HEK293 (cell line): ENCODE measurements around the gene ABRACL.
"Not testable (repeated sequence)": the region's sequence is repeated elsewhere in the genome, so short reads cannot be mapped to it uniquely, and the experiment has no call there.

Experiments
- CTCF ChIA-PET: fragments of 350-600 bp; formaldehyde crosslinking; extraction: SDS; loops from one replicate; lab custom pipeline; 2021; ENCODE audit warnings: antibody characterized with exemption; lab: Yijun Ruan, JAX
- POLR2A ChIA-PET: fragments of 300-600 bp; formaldehyde crosslinking; extraction: SDS; loops from one replicate; lab custom pipeline; 2020; ENCODE audit warnings: antibody characterized with exemption, inconsistent platforms; lab: Yijun Ruan, JAX
- H3K27ac ChIP-seq: fragments of 200-500 bp; sonication (Bioruptor generic); 2 replicates; pipeline ENCODE4 v1.5.1; 2014; ENCODE audit warnings: low read depth, low read length, control low read depth, inconsistent platforms; ENCODE audit errors: extremely low read depth
- H3K36me3 ChIP-seq, 2 experiments: fragments of 200-500 bp in 1 of 2; sonication (Bioruptor generic) in 1 of 2; 1 replicate in 1 of 2; 2 replicates in 1 of 2; pipeline ENCODE4 v1.5.1; 2014 to 2017; ENCODE audit warnings: inconsistent platforms in 2 of 2, low read length in 2 of 2; ENCODE audit not compliant: control insufficient read depth in 2 of 2, insufficient read depth in 1 of 2
- H3K4me1 ChIP-seq: fragments of 200-500 bp; sonication (Bioruptor generic); 2 replicates; pipeline ENCODE4 v1.5.1; 2014; ENCODE audit warnings: mild to moderate bottlenecking, low read length, inconsistent platforms; ENCODE audit not compliant: control insufficient read depth, insufficient read depth
- H3K4me3 ChIP-seq: 2 replicates; pipeline ENCODE4 v1.5.1; 2011; ENCODE audit warnings: low read depth, mild to moderate bottlenecking, control low read depth, low read length, moderate library complexity
- H3K9me3 ChIP-seq: fragments of 200-500 bp; sonication (Bioruptor generic); 2 replicates; pipeline ENCODE4 v1.5.1; 2014; ENCODE audit warnings: low read depth, low read length, inconsistent platforms; ENCODE audit not compliant: control insufficient read depth, insufficient read depth
- ATF2 ChIP-seq: fragments of 450-650 bp; formaldehyde crosslinking; IDR thresholded peaks from 2 replicates; pipeline ENCODE4 v1.5.1; 2016; ENCODE audit warnings: missing biosample characterization, missing genetic modification characterization, low read depth
- EGR2 ChIP-seq: fragments of 450-650 bp; formaldehyde crosslinking; IDR thresholded peaks from 2 replicates; pipeline ENCODE4 v1.5.1; 2016; ENCODE audit warnings: low read depth, missing biosample characterization, missing genetic modification characterization
- GLI4 ChIP-seq: fragments of 450-650 bp; formaldehyde crosslinking; IDR thresholded peaks from 2 replicates; pipeline ENCODE4 v1.5.1; 2016; ENCODE audit warnings: missing biosample characterization, missing genetic modification characterization
- PBX3 ChIP-seq: sonication (generic); formaldehyde crosslinking; IDR thresholded peaks from 2 replicates; pipeline ENCODE4 v1.8.1; 2022; ENCODE audit warnings: mild to moderate bottlenecking, moderate library complexity, missing genetic modification reagents
- PRDM10 ChIP-seq: fragments of 450-650 bp; formaldehyde crosslinking; IDR thresholded peaks from 2 replicates; pipeline ENCODE4 v1.5.1; 2016; ENCODE audit warnings: missing biosample characterization, missing genetic modification characterization
- ZBTB26 ChIP-seq: fragments of 450-650 bp; formaldehyde crosslinking; optimal IDR thresholded peaks from 2 replicates; pipeline ENCODE3; 2016; ENCODE audit warnings: missing biosample characterization, mild to moderate bottlenecking, missing genetic modification characterization
- ZBTB8A ChIP-seq: fragments of 450-650 bp; formaldehyde crosslinking; IDR thresholded peaks from 2 replicates; pipeline ENCODE4 v1.5.1; 2016; ENCODE audit warnings: missing biosample characterization, missing genetic modification characterization
- ZFHX2 ChIP-seq: fragments of 450-650 bp; formaldehyde crosslinking; conservative IDR thresholded peaks from 2 replicates; pipeline ENCODE4 v1.5.1; 2016; ENCODE audit warnings: missing biosample characterization, missing genetic modification characterization
- ZNF112 ChIP-seq: fragments of 450-650 bp; formaldehyde crosslinking; IDR thresholded peaks from 2 replicates; pipeline ENCODE4 v1.5.0; 2017; ENCODE audit warnings: missing biosample characterization, missing genetic modification characterization
- ZNF174 ChIP-seq: fragments of 450-650 bp; formaldehyde crosslinking; IDR thresholded peaks from 2 replicates; pipeline ENCODE4 v1.5.0; 2017; ENCODE audit warnings: missing biosample characterization, mild to moderate bottlenecking, missing genetic modification characterization
- ZNF223 ChIP-seq: fragments of 450-650 bp; formaldehyde crosslinking; IDR thresholded peaks from 2 replicates; pipeline ENCODE4 v1.5.1; 2016; ENCODE audit warnings: missing biosample characterization, missing genetic modification characterization
- ZNF248 ChIP-seq: fragments of 450-650 bp; formaldehyde crosslinking; IDR thresholded peaks from 2 replicates; pipeline ENCODE4 v1.5.1; 2017; ENCODE audit warnings: missing biosample characterization, missing genetic modification characterization
- ZNF394 ChIP-seq: fragments of 450-650 bp; formaldehyde crosslinking; IDR thresholded peaks from 2 replicates; pipeline ENCODE4 v1.5.1; 2016; ENCODE audit warnings: missing biosample characterization, missing genetic modification characterization, mild to moderate bottlenecking, moderate library complexity, borderline replicate concordance
- ZNF433 ChIP-seq: fragments of 450-650 bp; formaldehyde crosslinking; IDR thresholded peaks from 2 replicates; pipeline ENCODE4 v1.5.1; 2016; ENCODE audit warnings: missing biosample characterization, missing genetic modification characterization, low read depth
- ZNF514 ChIP-seq: fragments of 450-650 bp; formaldehyde crosslinking; IDR thresholded peaks from 2 replicates; pipeline ENCODE4 v1.5.1; 2016; ENCODE audit warnings: missing biosample characterization, missing genetic modification characterization
- ZNF555 ChIP-seq: fragments of 450-650 bp; formaldehyde crosslinking; conservative IDR thresholded peaks from 2 replicates; pipeline ENCODE4 v1.5.1; 2017; ENCODE audit warnings: missing biosample characterization, mild to moderate bottlenecking, missing genetic modification characterization, inconsistent platforms
- ZNF561 ChIP-seq: fragments of 450-650 bp; IDR thresholded peaks from 2 replicates; pipeline ENCODE4 v1.5.1; 2018; ENCODE audit warnings: missing biosample characterization, missing genetic modification characterization, borderline replicate concordance
- ZNF596 ChIP-seq: fragments of 450-650 bp; IDR thresholded peaks from 2 replicates; pipeline ENCODE4 v1.5.0; 2018; ENCODE audit warnings: missing biosample characterization, mild to moderate bottlenecking, missing genetic modification characterization, moderate library complexity
- ZNF670 ChIP-seq: fragments of 450-650 bp; formaldehyde crosslinking; IDR thresholded peaks from 2 replicates; pipeline ENCODE4 v1.5.1; 2016; ENCODE audit warnings: missing biosample characterization, missing genetic modification characterization, low read depth
- ZNF707 ChIP-seq: fragments of 450-650 bp; formaldehyde crosslinking; IDR thresholded peaks from 2 replicates; pipeline ENCODE4 v1.5.1; 2016; ENCODE audit warnings: missing biosample characterization, missing genetic modification characterization

ABRACL gene

GRCh38 chr6:139048912-139049311 is 20.4 kb downstream of the ABRACL start:
- POLR2A ChIA-PET, H3K4me1 ChIP-seq, H3K36me3 ChIP-seq, H3K9me3 ChIP-seq, H3K4me3 ChIP-seq, H3K27ac ChIP-seq: not testable (repeated sequence)
- TF ChIP-seq EGR2 (tag by site-specific recombination) (peak; percentile 94), ZFHX2 (tag by site-specific recombination) (peak; percentile 93), PRDM10 (tag by site-specific recombination) (peak; percentile 59)
- CTCF ChIA-PET, result interaction anchor here (0.6 to 1.4 kb wide), 4 partner anchors 11 to 663 kb away, joined by 3 to 4 read pairs (median 4); no protein-coding TSS in a partner anchor

GRCh38 chr6:139050131-139050769 is 21.7 kb downstream of the ABRACL start:
- H3K4me3 ChIP-seq, POLR2A ChIA-PET, H3K9me3 ChIP-seq, H3K27ac ChIP-seq, H3K4me1 ChIP-seq, H3K36me3 ChIP-seq: not testable (repeated sequence)
- CTCF ChIA-PET, result interaction anchor here (1.0 to 1.3 kb wide), 2 partner anchors 12 to 13 kb away, joined by 3 to 4 read pairs; no protein-coding TSS in a partner anchor

- Histone ChIP-seq H3K36me3 (no peaks in the 10 kb centered on the region; a peak in 1 of 3 replicates), H3K27ac (no peak overlapping the region), H3K9me3 (no peaks in the 10 kb centered on the region), H3K4me3 (no peak overlapping the region), H3K4me1 (no peaks in the 10 kb centered on the region)
- POLR2A ChIA-PET, result no interaction called here
- CTCF ChIA-PET, result interaction anchor here (0.6 to 1.4 kb wide), 5 partner anchors 12 to 279 kb away, joined by 3 to 4 read pairs (median 4); no protein-coding TSS in a partner anchor
- TF ChIP-seq ZBTB26 (tag by site-specific recombination) (no peak), GLI4 (no peak), ZNF174 (tag by site-specific recombination) (no peak), ZNF561 (no peak), ZNF707 (tag by site-specific recombination) (no peak), ZNF394 (tag by site-specific recombination) (no peak), ZNF433 (tag by site-specific recombination) (no peak), ZNF670 (tag by site-specific recombination) (no peak), ZNF514 (tag by site-specific recombination) (no peak), ZNF596 (no peak), ZNF248 (no peak), ATF2 (no peak), ZNF112 (tag by site-specific recombination) (no peak), ZNF555 (tag by site-specific recombination) (no peak), ZNF223 (tag by site-specific recombination) (no peak), PBX3 (CRISPR knock-in tag) (no peak), ZBTB8A (tag by site-specific recombination) (no peak), EGR2 (tag by site-specific recombination) (no peak)
These were observed 22.3 kb downstream of the ABRACL start for GRCh38 chr6:139050770-139051313.
